K562 (cell line): ENCODE measurements around the gene NAT10. TPM values are rescaled to one million over a fixed set of nuclear protein-coding genes. Genes with fewer than 3 reads are reported as not detected.

Experiments used
- ARHGAP35 ChIP-seq: fragments of 450-650 bp; IDR thresholded peaks from 2 replicates; pipeline ENCODE4 v1.6.1; 2018; ENCODE audit not compliant: partially characterized antibody
- BACH1 ChIP-seq: fragments of 200-800 bp; sonication (Bioruptor generic); IDR thresholded peaks from 2 replicates; pipeline ENCODE4 v1.6.1; 2016; ENCODE audit warnings: missing genetic modification characterization, missing compliant biosample characterization
- CREB3L1 ChIP-seq: fragments of 450-650 bp; IDR thresholded peaks from 2 replicates; pipeline ENCODE4 v1.6.1; 2014; ENCODE audit warnings: low read depth, mild to moderate bottlenecking, moderate library complexity, borderline replicate concordance
- DACH1 ChIP-seq: fragments of 450-650 bp; IDR thresholded peaks from 2 replicates; pipeline ENCODE4 v1.6.1; 2018; ENCODE audit not compliant: partially characterized antibody
- ELF4 ChIP-seq: fragments of 450-650 bp; formaldehyde crosslinking; IDR thresholded peaks from 2 replicates; pipeline ENCODE4 v1.4.0; 2022; ENCODE audit warnings: missing genetic modification characterization
- EP300 ChIP-seq: IDR thresholded peaks from 2 replicates; pipeline ENCODE4 v1.6.1; 2012; ENCODE audit warnings: low read length, improper control_type of control experiment
- ETS2 ChIP-seq: IDR thresholded peaks from 2 replicates; pipeline ENCODE4 v1.6.1; 2016; ENCODE audit warnings: borderline replicate concordance, missing genetic modification characterization, mild to moderate bottlenecking, moderate library complexity, missing compliant biosample characterization; ENCODE audit not compliant: poor library complexity, severe bottlenecking
- FOXJ3 ChIP-seq: sonication (generic); formaldehyde crosslinking; IDR thresholded peaks from 2 replicates; pipeline ENCODE4 v1.4.0; 2020; ENCODE audit warnings: mild to moderate bottlenecking, missing genetic modification reagents
- FUS ChIP-seq: fragments of 200-400 bp; formaldehyde crosslinking; optimal IDR thresholded peaks from 2 replicates; pipeline ENCODE3; 2017; ENCODE audit warnings: low read depth, low read length
- HNRNPUL1 ChIP-seq: fragments of 200-400 bp; formaldehyde crosslinking; IDR thresholded peaks from 2 replicates; pipeline ENCODE4 v1.6.1; 2017; ENCODE audit warnings: low read length
- JUND ChIP-seq, 2 experiments: IDR thresholded peaks; 2 replicates in 1 of 2; 3 replicates in 1 of 2; pipeline ENCODE4 v1.6.1; 2011; ENCODE audit warnings: borderline replicate concordance in 2 of 2, low read depth in 2 of 2, low read length in 2 of 2, improper control_type of control experiment in 1 of 2, missing biosample characterization in 1 of 2, missing genetic modification characterization in 1 of 2, missing genetic modification reagents in 1 of 2
- KAT7 ChIP-seq: sonication (generic); formaldehyde crosslinking; IDR thresholded peaks from 2 replicates; pipeline ENCODE4 v1.8.0; 2022; ENCODE audit warnings: missing genetic modification reagents, mild to moderate bottlenecking, borderline replicate concordance
- RHOXF2B ChIP-seq: fragments of 250-450 bp; sonication (Bioruptor Pico); conservative IDR thresholded peaks from 2 replicates; pipeline ENCODE4 v1.5.1; 2021
- ZBTB17 ChIP-seq: fragments of 450-650 bp; formaldehyde crosslinking; IDR thresholded peaks from 2 replicates; pipeline ENCODE4 v1.4.0; 2020; ENCODE audit warnings: mild to moderate bottlenecking
- ZNF253 ChIP-seq: fragments of 250-450 bp; sonication (Bioruptor Pico); conservative IDR thresholded peaks from 2 replicates; pipeline ENCODE4 v1.6.1; 2021; ENCODE audit warnings: mild to moderate bottlenecking
- ZNF324 ChIP-seq: fragments of 250-450 bp; sonication (Bioruptor Pico); IDR thresholded peaks from 2 replicates; pipeline ENCODE4 v1.4.0; 2020; ENCODE audit warnings: mild to moderate bottlenecking
- ZNF592 ChIP-seq: fragments of 450-650 bp; IDR thresholded peaks from 2 replicates; pipeline ENCODE4 v1.6.1; 2017; ENCODE audit warnings: antibody characterized with exemption, mild to moderate bottlenecking
- ZNF77 ChIP-seq: fragments of 250-450 bp; sonication (Bioruptor Pico); IDR thresholded peaks from 2 replicates; pipeline ENCODE4 v1.5.0; 2020
- polyA plus RNA-seq, 8 experiments: library from polyadenylated mRNA; depleted of rRNA in 4 of 8; stranded (reverse) in 5 of 8; unstranded in 3 of 8; fragments of >200 nt; fragmentation: Nextera tagmentation in 2 of 8; fragmentation: Illumina TruSeq in 1 of 8; extraction: Ambion mirVana in 2 of 8; extraction: Trizol in 1 of 8; gene quantifications; 2 replicates each; pipeline versions ENCODE4 v1.2.1 to v1.2.3, GENCODE V29; 2011 to 2014; ENCODE audit warnings: inconsistent platforms in 1 of 8, missing spikeins in 1 of 8
- total RNA-seq, 7 experiments: library from RNA; depleted of rRNA in 6 of 7; stranded (reverse); fragments of >200 nt in 6 of 7; fragmentation: Illumina TruSeq in 2 of 7; extraction: Trizol in 2 of 7; gene quantifications; 2 replicates each; pipeline versions ENCODE4 v1.2.1 to v1.2.3, GENCODE V29; 2011 to 2021; ENCODE audit warnings: low replicate concordance in 1 of 7
- TF ChIP-seq, protein P1 (sequence below): fragments of 250-450 bp; sonication (Bioruptor Pico); IDR thresholded peaks from 2 replicates; pipeline ENCODE4 v1.8.0; 2022; ENCODE audit warnings: moderate library complexity, mild to moderate bottlenecking, inconsistent platforms
- TF ChIP-seq, protein P2 (sequence below): sonication (generic); formaldehyde crosslinking; IDR thresholded peaks from 2 replicates; pipeline ENCODE4 v1.8.0; 2022; ENCODE audit warnings: mild to moderate bottlenecking, missing genetic modification reagents

Gene NAT10
- total and polyA plus RNA-seq, 9 of the 15 experiments (the other 6 are each of a cell fraction or from before 2014, with no cell fraction given), result 55.4 to 125 (median 86.3) TPM

GRCh38 chr11:34161812-34162492 lies 56.5 kb downstream of the NAT10 start (continued):
- no peak for TF ChIP-seq ZNF592
- no peak for TF ChIP-seq ZNF253 (CRISPR knock-in tag)
- TF ChIP-seq FUS, result no peak
- TF ChIP-seq BACH1 (tag), result no peak
- TF ChIP-seq ZNF77, result no peak
- TF ChIP-seq DACH1, result peak; percentile 31
- TF ChIP-seq, protein P1, sequence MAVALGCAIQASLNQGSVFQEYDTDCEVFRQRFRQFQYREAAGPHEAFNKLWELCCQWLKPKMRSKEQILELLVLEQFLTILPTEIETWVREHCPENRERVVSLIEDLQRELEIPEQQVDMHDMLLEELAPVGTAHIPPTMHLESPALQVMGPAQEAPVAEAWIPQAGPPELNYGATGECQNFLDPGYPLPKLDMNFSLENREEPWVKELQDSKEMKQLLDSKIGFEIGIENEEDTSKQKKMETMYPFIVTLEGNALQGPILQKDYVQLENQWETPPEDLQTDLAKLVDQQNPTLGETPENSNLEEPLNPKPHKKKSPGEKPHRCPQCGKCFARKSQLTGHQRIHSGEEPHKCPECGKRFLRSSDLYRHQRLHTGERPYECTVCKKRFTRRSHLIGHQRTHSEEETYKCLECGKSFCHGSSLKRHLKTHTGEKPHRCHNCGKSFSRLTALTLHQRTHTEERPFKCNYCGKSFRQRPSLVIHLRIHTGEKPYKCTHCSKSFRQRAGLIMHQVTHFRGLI (CRISPR knock-in tag), result no peak
- no peak for TF ChIP-seq ETS2 (tag)
- no peak for TF ChIP-seq RHOXF2B (CRISPR knock-in tag)
- no peak for TF ChIP-seq KAT7 (CRISPR knock-in tag)
- TF ChIP-seq, protein P2, sequence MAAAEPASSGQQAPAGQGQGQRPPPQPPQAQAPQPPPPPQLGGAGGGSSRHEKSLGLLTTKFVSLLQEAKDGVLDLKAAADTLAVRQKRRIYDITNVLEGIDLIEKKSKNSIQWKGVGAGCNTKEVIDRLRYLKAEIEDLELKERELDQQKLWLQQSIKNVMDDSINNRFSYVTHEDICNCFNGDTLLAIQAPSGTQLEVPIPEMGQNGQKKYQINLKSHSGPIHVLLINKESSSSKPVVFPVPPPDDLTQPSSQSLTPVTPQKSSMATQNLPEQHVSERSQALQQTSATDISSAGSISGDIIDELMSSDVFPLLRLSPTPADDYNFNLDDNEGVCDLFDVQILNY, result no peak
- no peak for TF ChIP-seq EP300
- no peak for TF ChIP-seq FOXJ3 (CRISPR knock-in tag)
- no peak for TF ChIP-seq CREB3L1
- TF ChIP-seq HNRNPUL1, result no peak
- TF ChIP-seq JUND (IDR thresholded peaks at IDR 0.05; ENCODE audit: borderline replicate concordance, low read depth, low read length), result peak; percentile 85
- TF ChIP-seq JUND (tag; IDR thresholded peaks at IDR 0.05; ENCODE audit: borderline replicate concordance, low read depth, low read length), result peak; percentile 84
- no peak for TF ChIP-seq ZBTB17
- no peak for TF ChIP-seq ARHGAP35
- no peak for TF ChIP-seq ZNF324 (CRISPR knock-in tag)
- no peak for TF ChIP-seq ELF4 (CRISPR knock-in tag)
